ENCODE data around the gene CACNG1.

DNA sequence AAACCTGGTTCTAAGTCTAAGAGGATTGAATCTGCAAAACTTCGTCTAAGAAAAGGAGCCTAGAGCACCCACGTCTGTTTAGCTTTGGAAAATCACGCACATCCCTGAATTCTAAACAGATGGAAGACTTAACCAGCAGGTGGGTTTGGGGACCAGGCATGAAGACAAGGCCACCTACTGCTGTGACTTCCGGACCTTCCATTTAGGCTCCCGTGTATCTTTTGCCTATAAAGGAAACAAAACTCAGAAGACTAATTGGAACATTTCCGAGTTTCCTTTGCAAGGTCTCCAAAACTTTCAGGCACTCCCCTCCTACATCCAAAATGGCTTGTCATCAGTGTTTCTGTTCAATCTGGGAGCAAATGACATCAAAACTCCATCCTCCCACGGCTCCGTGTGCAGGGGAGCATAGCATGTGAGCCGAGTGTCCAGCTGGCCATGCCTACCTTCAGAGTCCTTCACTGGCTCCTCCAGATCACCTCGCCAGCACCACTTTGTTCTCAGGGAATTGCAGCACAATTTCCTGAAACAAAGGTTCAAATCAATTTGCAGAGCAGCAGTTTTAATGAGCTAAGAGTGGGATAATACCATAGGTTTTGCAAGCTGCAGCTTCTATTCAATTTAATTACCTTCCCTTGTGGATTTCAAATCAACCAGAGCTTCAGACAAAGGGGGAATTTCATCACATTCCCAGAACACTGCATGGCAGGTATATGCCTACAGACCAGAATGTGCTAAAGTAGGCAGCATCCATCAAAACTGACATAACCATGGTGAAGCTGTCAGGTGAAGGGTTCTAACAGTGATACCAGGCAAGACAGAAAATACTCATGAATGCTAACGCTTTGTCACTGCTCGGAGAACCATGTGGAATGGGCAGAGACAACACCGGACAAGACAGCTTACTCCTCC, 23.5 kb downstream of the CACNG1 start:
- TF ChIP-seq, protein P1, sequence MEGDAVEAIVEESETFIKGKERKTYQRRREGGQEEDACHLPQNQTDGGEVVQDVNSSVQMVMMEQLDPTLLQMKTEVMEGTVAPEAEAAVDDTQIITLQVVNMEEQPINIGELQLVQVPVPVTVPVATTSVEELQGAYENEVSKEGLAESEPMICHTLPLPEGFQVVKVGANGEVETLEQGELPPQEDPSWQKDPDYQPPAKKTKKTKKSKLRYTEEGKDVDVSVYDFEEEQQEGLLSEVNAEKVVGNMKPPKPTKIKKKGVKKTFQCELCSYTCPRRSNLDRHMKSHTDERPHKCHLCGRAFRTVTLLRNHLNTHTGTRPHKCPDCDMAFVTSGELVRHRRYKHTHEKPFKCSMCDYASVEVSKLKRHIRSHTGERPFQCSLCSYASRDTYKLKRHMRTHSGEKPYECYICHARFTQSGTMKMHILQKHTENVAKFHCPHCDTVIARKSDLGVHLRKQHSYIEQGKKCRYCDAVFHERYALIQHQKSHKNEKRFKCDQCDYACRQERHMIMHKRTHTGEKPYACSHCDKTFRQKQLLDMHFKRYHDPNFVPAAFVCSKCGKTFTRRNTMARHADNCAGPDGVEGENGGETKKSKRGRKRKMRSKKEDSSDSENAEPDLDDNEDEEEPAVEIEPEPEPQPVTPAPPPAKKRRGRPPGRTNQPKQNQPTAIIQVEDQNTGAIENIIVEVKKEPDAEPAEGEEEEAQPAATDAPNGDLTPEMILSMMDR (conservative IDR thresholded peaks at IDR 0.05; ENCODE audit: low read depth, low read length), result 0 out of 2 replicates have a peak, but pooled peaks have one; percentile 15
- TF ChIP-seq EZH2 (IDR thresholded peaks at IDR 0.05; ENCODE audit: borderline replicate concordance, low read depth, low read length, poor library complexity, severe bottlenecking), result no peak
